GM18526 (cell line): Measurements from ENCODE around the gene GALNT15.

Source experiments
- POLR2A ChIP-seq: IDR thresholded peaks from 3 replicates; pipeline ENCODE4 v1.6.1; 2011; ENCODE audit not compliant: insufficient read length; ENCODE audit errors: extremely low read depth

GALNT15 gene

GRCh38 chr3:16190704-16191103 lies 16.2 kb downstream of the GALNT15 start:
- TF ChIP-seq POLR2A: no peak

- no peak for TF ChIP-seq POLR2A
Measured at GRCh38 chr3:16191591-16191990, 17.1 kb downstream of the GALNT15 start.

- no peak for TF ChIP-seq POLR2A
Measured at GRCh38 chr3:16192176-16192811, 17.8 kb downstream of the GALNT15 start.

GRCh38 chr3:16198427-16198826 lies 23.9 kb downstream of the GALNT15 start:
- TF ChIP-seq POLR2A: no peak

GRCh38 chr3:16199769-16200168 lies 25.3 kb downstream of the GALNT15 start:
- TF ChIP-seq POLR2A: no peak

- no peak for TF ChIP-seq POLR2A
Measured at GRCh38 chr3:16200411-16200810, 25.9 kb downstream of the GALNT15 start.

- no peak for TF ChIP-seq POLR2A
Measured at GRCh38 chr3:16203031-16203430, 28.6 kb downstream of the GALNT15 start.

GRCh38 chr3:16203671-16204629 lies 29.5 kb downstream of the GALNT15 start:
- no peak for TF ChIP-seq POLR2A

- no peak for TF ChIP-seq POLR2A
Measured at GRCh38 chr3:16204751-16205150, 30.3 kb downstream of the GALNT15 start.

- TF ChIP-seq POLR2A: no peak
Measured at GRCh38 chr3:16205156-16205870, 30.8 kb downstream of the GALNT15 start.

GRCh38 chr3:16207031-16207430 lies 32.6 kb downstream of the GALNT15 start:
- no peak for TF ChIP-seq POLR2A

GRCh38 chr3:16211176-16211904 lies 36.9 kb downstream of the GALNT15 start:
- no peak for TF ChIP-seq POLR2A

GRCh38 chr3:16214366-16214765 lies 39.9 kb downstream of the GALNT15 start:
- TF ChIP-seq POLR2A: no peak

- TF ChIP-seq POLR2A: no peak
Measured at GRCh38 chr3:16216373-16216935, 42.0 kb downstream of the GALNT15 start.

GRCh38 chr3:16219777-16220176 lies 45.3 kb downstream of the GALNT15 start:
- TF ChIP-seq POLR2A: no peak

- TF ChIP-seq POLR2A: no peak
Measured at GRCh38 chr3:16221990-16222389, 47.5 kb downstream of the GALNT15 start.
